ENCODE results near the gene AGTPBP1. TPM values are rescaled to one million over a fixed set of nuclear protein-coding genes. Genes with fewer than 3 reads are reported as not detected.

The AGTPBP1 gene
- total RNA-seq, 1 experiment from 2014 or later, result 42.9 TPM

- 0 out of 2 replicates have a peak, but pooled peaks cover 7% of the 10 kb centered on the region for H3K79me2 ChIP-seq (ENCODE audit: low read length)
- no peak overlapping the region for H3K4me3 ChIP-seq (ENCODE audit: low read length)
- no peak overlapping the region for H3K27ac ChIP-seq (ENCODE audit: low read length)
- H3K9ac ChIP-seq (ENCODE audit: low read length), result no peak overlapping the region
- H3K4me1 ChIP-seq (ENCODE audit: low read length), result peaks cover 14% of the 10 kb centered on the region
- peaks cover 8% of the 10 kb centered on the region; the same call in 1 of the 2 replicates for H3K36me3 ChIP-seq (ENCODE audit: insufficient read depth, low read length)
- H3K9me3 ChIP-seq (ENCODE audit: low read length), result no peaks in the 10 kb centered on the region; the same call in 1 of the 2 replicates
- no peaks in the 10 kb centered on the region for H3K9me2 ChIP-seq (replicated peaks; ENCODE audit: insufficient read depth, low read length)
- H3K27me3 ChIP-seq (ENCODE audit: low read length), result no peaks in the 10 kb centered on the region
- H3K4me2 ChIP-seq (ENCODE audit: low read depth, low read length, poor library complexity, severe bottlenecking), result no peak overlapping the region
- no peak overlapping the region for H2AFZ ChIP-seq (ENCODE audit: low read length)
- no peak for DNase-seq
- no peaks in the 10 kb centered on the region for H4K20me1 ChIP-seq (ENCODE audit: insufficient read depth, low read depth, low read length)
These were observed 135.8 kb downstream of the AGTPBP1 start for GRCh38 chr9:85605905-85606304.

GRCh38 chr9:85603936-85604335 lies 137.8 kb downstream of the AGTPBP1 start:
- H3K27me3 ChIP-seq (ENCODE audit: low read length), result no peaks in the 10 kb centered on the region
- H3K9me3 ChIP-seq (ENCODE audit: low read length), result no peaks in the 10 kb centered on the region; the same call in 1 of the 2 replicates
- H3K36me3 ChIP-seq (ENCODE audit: insufficient read depth, low read length), result peaks cover 8% of the 10 kb centered on the region; the same call in 1 of the 2 replicates
- H3K9me2 ChIP-seq (replicated peaks; ENCODE audit: insufficient read depth, low read length), result no peaks in the 10 kb centered on the region
- H3K27ac ChIP-seq (ENCODE audit: low read length), result no peak overlapping the region
- no peak overlapping the region for H2AFZ ChIP-seq (ENCODE audit: low read length)
- 0 out of 2 replicates have a peak, but pooled peaks cover 7% of the 10 kb centered on the region for H3K79me2 ChIP-seq (ENCODE audit: low read length)
- no peak overlapping the region for H3K9ac ChIP-seq (ENCODE audit: low read length)
- no peaks in the 10 kb centered on the region for H3K4me1 ChIP-seq (ENCODE audit: low read length)
- no peaks in the 10 kb centered on the region for H4K20me1 ChIP-seq (ENCODE audit: insufficient read depth, low read depth, low read length)
- no peak overlapping the region for H3K4me3 ChIP-seq (ENCODE audit: low read length)
- no peak overlapping the region for H3K4me2 ChIP-seq (ENCODE audit: low read depth, low read length, poor library complexity, severe bottlenecking)
- DNase-seq, result no peak

GRCh38 chr9:85602742-85603141 lies 139.0 kb downstream of the AGTPBP1 start:
- Histone ChIP-seq H4K20me1 (ENCODE audit: insufficient read depth, low read depth, low read length) (no peaks in the 10 kb centered on the region), H3K4me1 (ENCODE audit: low read length) (no peaks in the 10 kb centered on the region), H3K4me2 (ENCODE audit: low read depth, low read length, poor library complexity, severe bottlenecking) (no peak overlapping the region), H3K79me2 (ENCODE audit: low read length) (0 out of 2 replicates have a peak, but pooled peaks cover 3% of the 10 kb centered on the region), H3K36me3 (ENCODE audit: insufficient read depth, low read length) (peaks cover 8% of the 10 kb centered on the region; the same call in 1 of the 2 replicates), H3K9me2 (replicated peaks; ENCODE audit: insufficient read depth, low read length) (no peaks in the 10 kb centered on the region), H3K27me3 (ENCODE audit: low read length) (no peaks in the 10 kb centered on the region), H3K4me3 (ENCODE audit: low read length) (no peak overlapping the region), H2AFZ (ENCODE audit: low read length) (no peak overlapping the region), H3K27ac (ENCODE audit: low read length) (no peak overlapping the region), H3K9ac (ENCODE audit: low read length) (no peak overlapping the region), H3K9me3 (ENCODE audit: low read length) (no peaks in the 10 kb centered on the region; the same call in 1 of the 2 replicates)
- DNase-seq, result no peak

GRCh38 chr9:85600675-85601263 lies 141.0 kb downstream of the AGTPBP1 start:
- no peak for DNase-seq
- H3K4me2 ChIP-seq (ENCODE audit: low read depth, low read length, poor library complexity, severe bottlenecking), result no peak overlapping the region
- H3K9me2 ChIP-seq (replicated peaks; ENCODE audit: insufficient read depth, low read length), result no peaks in the 10 kb centered on the region
- H3K79me2 ChIP-seq (ENCODE audit: low read length), result no peaks in the 10 kb centered on the region
- no peaks in the 10 kb centered on the region for H4K20me1 ChIP-seq (ENCODE audit: insufficient read depth, low read depth, low read length)
- no peak overlapping the region for H3K27ac ChIP-seq (ENCODE audit: low read length)
- H3K36me3 ChIP-seq (ENCODE audit: insufficient read depth, low read length), result peaks cover 8% of the 10 kb centered on the region; the same call in 1 of the 2 replicates
- no peak overlapping the region for H3K4me3 ChIP-seq (ENCODE audit: low read length)
- no peak overlapping the region for H3K9ac ChIP-seq (ENCODE audit: low read length)
- no peaks in the 10 kb centered on the region; the same call in 1 of the 2 replicates for H3K9me3 ChIP-seq (ENCODE audit: low read length)
- H2AFZ ChIP-seq (ENCODE audit: low read length), result no peak overlapping the region
- H3K4me1 ChIP-seq (ENCODE audit: low read length), result peaks cover 12% of the 10 kb centered on the region
- no peaks in the 10 kb centered on the region for H3K27me3 ChIP-seq (ENCODE audit: low read length)

- Histone ChIP-seq H3K9me2 (replicated peaks; ENCODE audit: insufficient read depth, low read length) (no peaks in the 10 kb centered on the region), H3K4me3 (ENCODE audit: low read length) (no peak overlapping the region), H3K9ac (ENCODE audit: low read length) (no peak overlapping the region), H3K4me2 (ENCODE audit: low read depth, low read length, poor library complexity, severe bottlenecking) (no peak overlapping the region), H2AFZ (ENCODE audit: low read length) (no peak overlapping the region), H3K4me1 (ENCODE audit: low read length) (peaks cover 14% of the 10 kb centered on the region), H3K27me3 (ENCODE audit: low read length) (no peaks in the 10 kb centered on the region), H3K9me3 (ENCODE audit: low read length) (no peaks in the 10 kb centered on the region; the same call in 1 of the 2 replicates), H3K36me3 (ENCODE audit: insufficient read depth, low read length) (peaks cover 8% of the 10 kb centered on the region; the same call in 1 of the 2 replicates), H3K79me2 (ENCODE audit: low read length) (no peaks in the 10 kb centered on the region), H4K20me1 (ENCODE audit: insufficient read depth, low read depth, low read length) (no peaks in the 10 kb centered on the region), H3K27ac (ENCODE audit: low read length) (no peak overlapping the region)
- DNase-seq, result no peak
These were observed 142.1 kb downstream of the AGTPBP1 start for GRCh38 chr9:85599540-85600105.

GRCh38 chr9:85594316-85594715 lies 147.4 kb downstream of the AGTPBP1 start:
- Histone ChIP-seq H3K79me2 (ENCODE audit: low read length) (no peaks in the 10 kb centered on the region), H3K4me1 (ENCODE audit: low read length) (peaks cover 14% of the 10 kb centered on the region), H3K27ac (ENCODE audit: low read length) (no peak overlapping the region), H3K9me3 (ENCODE audit: low read length) (no peaks in the 10 kb centered on the region), H3K9ac (ENCODE audit: low read length) (no peak overlapping the region), H3K4me3 (ENCODE audit: low read length) (no peak overlapping the region), H2AFZ (ENCODE audit: low read length) (no peak overlapping the region), H3K36me3 (ENCODE audit: insufficient read depth, low read length) (no peaks in the 10 kb centered on the region), H3K4me2 (ENCODE audit: low read depth, low read length, poor library complexity, severe bottlenecking) (no peak overlapping the region), H3K27me3 (ENCODE audit: low read length) (no peaks in the 10 kb centered on the region), H4K20me1 (ENCODE audit: insufficient read depth, low read depth, low read length) (no peaks in the 10 kb centered on the region), H3K9me2 (replicated peaks; ENCODE audit: insufficient read depth, low read length) (no peaks in the 10 kb centered on the region)
- DNase-seq, result no peak

GRCh38 chr9:85586684-85587083 lies 155.1 kb downstream of the AGTPBP1 start:
- H3K36me3 ChIP-seq (ENCODE audit: insufficient read depth, low read length), result no peaks in the 10 kb centered on the region
- no peaks in the 10 kb centered on the region for H3K9me3 ChIP-seq (ENCODE audit: low read length)
- no peaks in the 10 kb centered on the region for H3K9me2 ChIP-seq (replicated peaks; ENCODE audit: insufficient read depth, low read length)
- H3K9ac ChIP-seq (ENCODE audit: low read length), result no peak overlapping the region
- no peak overlapping the region for H3K4me2 ChIP-seq (ENCODE audit: low read depth, low read length, poor library complexity, severe bottlenecking)
- H3K79me2 ChIP-seq (ENCODE audit: low read length), result no peaks in the 10 kb centered on the region
- H3K4me1 ChIP-seq (ENCODE audit: low read length), result no peaks in the 10 kb centered on the region
- H4K20me1 ChIP-seq (ENCODE audit: insufficient read depth, low read depth, low read length), result no peaks in the 10 kb centered on the region
- H3K4me3 ChIP-seq (ENCODE audit: low read length), result no peak overlapping the region
- no peaks in the 10 kb centered on the region for H3K27me3 ChIP-seq (ENCODE audit: low read length)
- H3K27ac ChIP-seq (ENCODE audit: low read length), result no peak overlapping the region
- no peak for DNase-seq
- H2AFZ ChIP-seq (ENCODE audit: low read length), result no peak overlapping the region

GRCh38 chr9:85577353-85577952 lies 164.3 kb downstream of the AGTPBP1 start:
- H4K20me1 ChIP-seq (ENCODE audit: insufficient read depth, low read depth, low read length), result no peaks in the 10 kb centered on the region
- H3K9me3 ChIP-seq (ENCODE audit: low read length), result no peaks in the 10 kb centered on the region
- DNase-seq, result no peak
- H3K4me2 ChIP-seq (ENCODE audit: low read depth, low read length, poor library complexity, severe bottlenecking), result no peak overlapping the region
- H3K4me3 ChIP-seq (ENCODE audit: low read length), result no peak overlapping the region
- no peaks in the 10 kb centered on the region for H3K27me3 ChIP-seq (ENCODE audit: low read length)
- no peak overlapping the region for H2AFZ ChIP-seq (ENCODE audit: low read length)
- no peaks in the 10 kb centered on the region for H3K36me3 ChIP-seq (ENCODE audit: insufficient read depth, low read length)
- H3K4me1 ChIP-seq (ENCODE audit: low read length), result no peaks in the 10 kb centered on the region
- no peak overlapping the region for H3K9ac ChIP-seq (ENCODE audit: low read length)
- no peaks in the 10 kb centered on the region for H3K9me2 ChIP-seq (replicated peaks; ENCODE audit: insufficient read depth, low read length)
- H3K27ac ChIP-seq (ENCODE audit: low read length), result no peak overlapping the region
- H3K79me2 ChIP-seq (ENCODE audit: low read length), result peaks cover 2% of the 10 kb centered on the region; the same call in 1 of the 2 replicates
